A549 (cell line): ENCODE data around the gene VWCE.
"Not testable (repeated sequence)": the region's sequence is repeated elsewhere in the genome, so short reads cannot be mapped to it uniquely, and the experiment has no call there.

ENCODE experiments used
- CHD2 ChIP-seq: fragments of 150-350 bp; IDR thresholded peaks from 2 replicates; pipeline ENCODE4 v1.6.1; 2014; ENCODE audit warnings: low read length; ENCODE audit not compliant: partially characterized antibody
- CTCF ChIP-seq: fragments of >200 bp; sonication (Bioruptor Twin); formaldehyde crosslinking; IDR thresholded peaks from 3 replicates; pipeline ENCODE4 v1.5.1; 2016
- PHF8 ChIP-seq: fragments of 200-600 bp; sonication (generic); IDR thresholded peaks from 2 replicates; pipeline ENCODE4 v1.6.1; 2016; ENCODE audit warnings: low read depth, mild to moderate bottlenecking, antibody characterized with exemption, moderate library complexity, borderline replicate concordance
- ZFP36 ChIP-seq: fragments of 450-650 bp; IDR thresholded peaks from 2 replicates; pipeline ENCODE4 v1.6.1; 2014; ENCODE audit warnings: borderline replicate concordance; ENCODE audit not compliant: partially characterized antibody

- not testable (repeated sequence) for TF ChIP-seq CHD2, ZFP36, PHF8, CTCF
These were observed 44.0 kb downstream of the VWCE start for GRCh38 chr11:61250796-61251765.
